LNCaP clone FGC (cell line): ENCODE measurements around the gene TULP1.
A peak's percentile ranks its signal among the peaks of the same experiment; 100 is the strongest.

Experiments
- DNase-seq: peaks from one replicate; pipeline ENCODE4 v3.0.0-alpha.2; 2011; ENCODE audit warnings: low read depth
- H3K4me3 ChIP-seq: 2 replicates; pipeline ENCODE4 v1.5.1; 2011; ENCODE audit warnings: mild to moderate bottlenecking, low read depth, low read length, control low read depth
- CTCF ChIP-seq: IDR thresholded peaks from 2 replicates; pipeline ENCODE4 v1.5.1; 2012; ENCODE audit warnings: mild to moderate bottlenecking; ENCODE audit not compliant: control insufficient read depth, insufficient read depth; ENCODE audit errors: extremely low read depth

The TULP1 gene

GRCh38 chr6:35451354-35452182 is 61.1 kb downstream of the TULP1 start:
- peak overlapping the region; percentile 58 for H3K4me3 ChIP-seq
- no peak for TF ChIP-seq CTCF
- DNase-seq: no peak

- no peak overlapping the region for H3K4me3 ChIP-seq
- DNase-seq: no peak
- peak; percentile 69 for TF ChIP-seq CTCF
Observed at GRCh38 chr6:35449287-35449881, 63.3 kb downstream of the TULP1 start.

DNA sequence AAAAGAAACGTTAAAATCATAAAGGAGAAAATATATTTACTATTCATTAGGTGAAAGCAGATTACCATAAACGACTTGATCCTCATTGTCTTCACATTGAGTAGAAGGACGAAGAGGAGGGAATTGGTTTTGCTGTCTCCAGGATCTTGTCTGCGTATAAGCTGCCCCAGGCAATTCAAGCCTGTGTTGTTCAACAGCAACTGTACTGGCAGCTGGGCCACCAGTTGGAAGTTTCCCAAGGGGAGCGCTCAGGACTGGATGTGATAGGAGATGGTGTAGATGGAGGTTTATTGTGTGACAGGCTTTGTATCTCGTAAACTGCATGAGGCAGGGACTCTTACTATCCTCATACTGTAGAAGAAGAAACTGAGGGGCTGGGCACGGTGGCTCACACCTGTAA is 64.5 kb downstream of the TULP1 start:
- DNase-seq: no peak
- TF ChIP-seq CTCF: no peak

More for the DNA sequence above, 64.5 kb downstream of the TULP1 start:
- no peak overlapping the region for H3K4me3 ChIP-seq
